ENCODE data around the gene CNKSR3. TPM values are rescaled to one million over a fixed set of nuclear protein-coding genes. Genes with fewer than 3 reads are reported as not detected.

CNKSR3 gene
- total RNA-seq, 2 donors from 2014 or later, result 5.9 to 8.0 TPM

GRCh38 chr6:154433477-154434241, 76.8 kb downstream of the CNKSR3 start:
- Histone ChIP-seq H3K36me3 (ENCODE audit: control insufficient read depth, insufficient read depth, low read length) (no peaks in the 10 kb centered on the region), H3K9me3 (ENCODE audit: control insufficient read depth, low read length) (peaks cover 9% of the 10 kb centered on the region), H3K27me3 (ENCODE audit: control insufficient read depth, insufficient read depth, low read length, poor library complexity, severe bottlenecking) (no peaks in the 10 kb centered on the region), H3K9ac (ENCODE audit: extremely low read depth, low read length, poor library complexity, severe bottlenecking) (no peak overlapping the region), H3K4me3 (ENCODE audit: low read length) (no peak overlapping the region), H3K4me1 (ENCODE audit: control insufficient read depth, insufficient read depth, low read length) (peaks cover 3% of the 10 kb centered on the region), H3K27ac (ENCODE audit: low read depth, low read length) (peak overlapping the region; percentile 65)
- no peak for DNase-seq
- Mint-ChIP-seq H3K9me3 (peaks cover 13% of the 10 kb centered on the region), H3K27me3 (ENCODE audit: insufficient read depth) (no peaks in the 10 kb centered on the region), H3K4me1 (peaks cover 12% of the 10 kb centered on the region), H3K4me3 (no peak overlapping the region), H3K27ac (peak overlapping the region; percentile 35), H3K36me3 (ENCODE audit: low read depth) (peaks cover 36% of the 10 kb centered on the region)
- TF ChIP-seq CTCF (conservative IDR thresholded peaks at IDR 0.05), result no peak
- WGBS, 2 experiments (ENCODE audit: insufficient coverage in 1 of 2, insufficient read length in 1 of 2), result 83 to 88% methylated on average over 5 to 8 of the region's 8 CpGs

DNA sequence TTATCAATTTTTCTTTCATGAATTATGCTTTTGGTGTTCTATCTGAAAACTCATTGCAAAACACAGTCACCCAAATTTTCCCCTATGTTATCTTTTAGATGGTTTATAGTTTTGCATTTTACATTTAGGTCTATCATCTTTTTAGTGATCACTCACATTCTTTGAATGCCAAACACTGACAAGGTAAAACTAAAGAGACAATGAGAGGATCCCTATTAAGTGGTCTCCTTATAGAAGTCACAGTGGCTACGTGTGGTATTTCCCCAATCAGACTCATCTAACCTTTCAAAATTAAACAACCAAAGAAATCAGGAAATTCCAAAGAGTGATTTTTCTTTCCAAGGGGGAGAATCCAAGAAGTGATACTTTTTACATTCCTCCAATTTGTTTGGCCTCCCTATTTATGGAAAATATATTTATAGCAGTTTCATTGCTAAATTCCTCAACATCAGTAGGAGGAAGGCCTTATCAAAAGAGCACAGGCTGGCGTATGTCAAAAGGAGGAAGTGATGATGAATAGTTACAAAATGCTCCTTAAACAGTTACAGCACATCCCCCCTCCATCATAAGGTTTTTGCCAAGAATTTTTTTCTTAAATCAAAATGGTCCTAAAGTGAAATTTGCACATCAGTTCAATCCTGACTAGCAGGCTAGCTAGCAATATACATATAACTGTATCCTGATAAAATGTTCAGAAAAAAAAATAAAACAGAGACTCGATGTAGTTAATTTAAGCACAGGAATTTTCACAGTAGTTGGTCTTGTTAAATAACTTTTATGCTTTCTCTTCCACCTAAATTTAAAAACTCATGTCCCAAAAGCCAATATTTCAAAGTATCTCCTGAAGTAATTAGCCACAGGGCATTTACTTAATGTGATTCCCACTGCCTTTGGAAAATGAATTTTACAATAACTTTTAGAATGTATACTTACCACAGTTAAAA, 77.7 kb downstream of the CNKSR3 start:
- H3K4me1 ChIP-seq (ENCODE audit: control insufficient read depth, insufficient read depth, low read length), result peaks cover 3% of the 10 kb centered on the region
- no peaks in the 10 kb centered on the region for H3K27me3 ChIP-seq (ENCODE audit: control insufficient read depth, insufficient read depth, low read length, poor library complexity, severe bottlenecking)
- Mint-ChIP-seq H3K36me3 (ENCODE audit: low read depth) (peaks cover 36% of the 10 kb centered on the region), H3K27ac (no peak overlapping the region), H3K4me3 (no peak overlapping the region), H3K4me1 (peaks cover 12% of the 10 kb centered on the region), H3K27me3 (ENCODE audit: insufficient read depth) (no peaks in the 10 kb centered on the region), H3K9me3 (peaks cover 13% of the 10 kb centered on the region)
- no peak for TF ChIP-seq CTCF (conservative IDR thresholded peaks at IDR 0.05)
- no peak for DNase-seq
- 80% methylated on average over 3 of the region's 3 CpGs; no CpG with 5 or more reads in 1 of the 2 experiments for WGBS, 2 experiments (ENCODE audit: insufficient coverage in 1 of 2, insufficient read length in 1 of 2)
- peak overlapping the region; percentile 65 for H3K27ac ChIP-seq (ENCODE audit: low read depth, low read length)
- H3K9me3 ChIP-seq (ENCODE audit: control insufficient read depth, low read length), result peaks cover 9% of the 10 kb centered on the region
- no peak overlapping the region for H3K9ac ChIP-seq (ENCODE audit: extremely low read depth, low read length, poor library complexity, severe bottlenecking)
- H3K36me3 ChIP-seq (ENCODE audit: control insufficient read depth, insufficient read depth, low read length), result no peaks in the 10 kb centered on the region
- H3K4me3 ChIP-seq (ENCODE audit: low read length), result no peak overlapping the region

GRCh38 chr6:154430481-154430919, 80.0 kb downstream of the CNKSR3 start:
- H3K4me1 Mint-ChIP-seq, result peaks cover 12% of the 10 kb centered on the region
- no peaks in the 10 kb centered on the region for H3K27me3 Mint-ChIP-seq (ENCODE audit: insufficient read depth)
- no peak overlapping the region for H3K4me3 Mint-ChIP-seq

More at GRCh38 chr6:154430481-154430919, 80.0 kb downstream of the CNKSR3 start:
- H3K36me3 Mint-ChIP-seq (ENCODE audit: low read depth), result peaks cover 32% of the 10 kb centered on the region
- no peak for DNase-seq
- no peak overlapping the region for H3K27ac ChIP-seq (ENCODE audit: low read depth, low read length)
- no peak overlapping the region for H3K27ac Mint-ChIP-seq
- H3K36me3 ChIP-seq (ENCODE audit: control insufficient read depth, insufficient read depth, low read length), result no peaks in the 10 kb centered on the region
- TF ChIP-seq CTCF (conservative IDR thresholded peaks at IDR 0.05), result no peak
- H3K9me3 ChIP-seq (ENCODE audit: control insufficient read depth, low read length), result peaks cover 9% of the 10 kb centered on the region
- peaks cover 3% of the 10 kb centered on the region for H3K4me1 ChIP-seq (ENCODE audit: control insufficient read depth, insufficient read depth, low read length)
- H3K4me3 ChIP-seq (ENCODE audit: low read length), result no peak overlapping the region
- H3K9me3 Mint-ChIP-seq, result peaks cover 13% of the 10 kb centered on the region
- no peaks in the 10 kb centered on the region for H3K27me3 ChIP-seq (ENCODE audit: control insufficient read depth, insufficient read depth, low read length, poor library complexity, severe bottlenecking)
- 85 to 100% methylated on average over 1 of the region's 1 CpG for WGBS, 2 experiments (ENCODE audit: insufficient coverage in 1 of 2, insufficient read length in 1 of 2)
- H3K9ac ChIP-seq (ENCODE audit: extremely low read depth, low read length, poor library complexity, severe bottlenecking), result no peak overlapping the region

All from endodermal cell (in vitro differentiated cells).